ENCODE data around the gene S100PBP.

DNA sequence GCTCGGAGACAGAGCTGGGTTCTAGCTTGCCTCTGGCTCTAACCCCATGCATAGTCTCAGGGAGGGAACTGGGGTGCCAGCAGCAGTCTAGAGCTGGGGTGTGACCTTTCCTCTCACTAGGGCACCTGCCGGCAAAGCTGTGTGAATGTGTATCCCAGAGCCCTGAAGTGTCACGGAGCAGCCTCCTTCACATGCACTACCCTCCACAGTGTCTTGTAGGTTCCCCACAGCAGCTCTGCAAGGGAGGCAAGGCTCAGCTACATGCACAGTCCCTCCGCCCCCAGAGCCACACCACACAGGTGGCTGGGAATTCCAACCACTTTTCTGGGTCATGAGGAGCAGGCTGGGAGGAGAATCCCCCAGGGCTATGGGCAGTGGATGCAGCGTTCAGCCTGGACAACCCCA, 61.2 kb downstream of the S100PBP start:
- TF ChIP-seq NFYB (IDR thresholded peaks at IDR 0.05; ENCODE audit: insufficient read depth, low read depth, low read length) (no peak), DPF2 (IDR thresholded peaks at IDR 0.05) (no peak), CBX5 (IDR thresholded peaks at IDR 0.05; ENCODE audit: low read depth) (no peak), CEBPB (IDR thresholded peaks at IDR 0.05; ENCODE audit: borderline replicate concordance in 1 of 2, low read depth in 2 of 2, low read length in 2 of 2) (no peak), RCOR1 (conservative IDR thresholded peaks at IDR 0.05; ENCODE audit: low read depth, low read length) (no peak), ATF7 (IDR thresholded peaks at IDR 0.05; ENCODE audit: low read depth) (no peak)
- TF ChIP-seq, protein P1, sequence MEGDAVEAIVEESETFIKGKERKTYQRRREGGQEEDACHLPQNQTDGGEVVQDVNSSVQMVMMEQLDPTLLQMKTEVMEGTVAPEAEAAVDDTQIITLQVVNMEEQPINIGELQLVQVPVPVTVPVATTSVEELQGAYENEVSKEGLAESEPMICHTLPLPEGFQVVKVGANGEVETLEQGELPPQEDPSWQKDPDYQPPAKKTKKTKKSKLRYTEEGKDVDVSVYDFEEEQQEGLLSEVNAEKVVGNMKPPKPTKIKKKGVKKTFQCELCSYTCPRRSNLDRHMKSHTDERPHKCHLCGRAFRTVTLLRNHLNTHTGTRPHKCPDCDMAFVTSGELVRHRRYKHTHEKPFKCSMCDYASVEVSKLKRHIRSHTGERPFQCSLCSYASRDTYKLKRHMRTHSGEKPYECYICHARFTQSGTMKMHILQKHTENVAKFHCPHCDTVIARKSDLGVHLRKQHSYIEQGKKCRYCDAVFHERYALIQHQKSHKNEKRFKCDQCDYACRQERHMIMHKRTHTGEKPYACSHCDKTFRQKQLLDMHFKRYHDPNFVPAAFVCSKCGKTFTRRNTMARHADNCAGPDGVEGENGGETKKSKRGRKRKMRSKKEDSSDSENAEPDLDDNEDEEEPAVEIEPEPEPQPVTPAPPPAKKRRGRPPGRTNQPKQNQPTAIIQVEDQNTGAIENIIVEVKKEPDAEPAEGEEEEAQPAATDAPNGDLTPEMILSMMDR (IDR thresholded peaks at IDR 0.05 in 2 of 3, conservative IDR thresholded peaks at IDR 0.05 in 1 of 3; ENCODE audit: control insufficient read depth in 2 of 3, extremely low read depth in 1 of 3, insufficient read depth in 1 of 3, low read depth in 3 of 3, low read length in 3 of 3), result no peak

All from GM12878 (cell line).